OCI-LY3 (cell line): Measurements from ENCODE around the gene SHISA6.

Experiments used
- CTCF ChIP-seq: fragments of 200-600, 300-600 bp; sonication (generic); IDR thresholded peaks from 2 replicates; pipeline ENCODE4 v1.5.1; 2014; ENCODE audit warnings: antibody characterized with exemption, low read length, low read depth
- EZH2phosphoT487 ChIP-seq: fragments of 200-600 bp; shearing (Covaris generic); IDR thresholded peaks from 2 replicates; pipeline ENCODE4 v1.6.1; 2018; ENCODE audit warnings: antibody characterized with exemption, mixed run types, low read depth

GRCh38 chr17:11369575-11369974 is 128.6 kb downstream of the SHISA6 start:
- TF ChIP-seq CTCF, result no peak
- no peak for TF ChIP-seq EZH2phosphoT487
